ENCODE data around the gene RAB6D.
"Not testable (repeated sequence)": the region's sequence is repeated elsewhere in the genome, so short reads cannot be mapped to it uniquely, and the experiment has no call there.

Gene RAB6D

DNA sequence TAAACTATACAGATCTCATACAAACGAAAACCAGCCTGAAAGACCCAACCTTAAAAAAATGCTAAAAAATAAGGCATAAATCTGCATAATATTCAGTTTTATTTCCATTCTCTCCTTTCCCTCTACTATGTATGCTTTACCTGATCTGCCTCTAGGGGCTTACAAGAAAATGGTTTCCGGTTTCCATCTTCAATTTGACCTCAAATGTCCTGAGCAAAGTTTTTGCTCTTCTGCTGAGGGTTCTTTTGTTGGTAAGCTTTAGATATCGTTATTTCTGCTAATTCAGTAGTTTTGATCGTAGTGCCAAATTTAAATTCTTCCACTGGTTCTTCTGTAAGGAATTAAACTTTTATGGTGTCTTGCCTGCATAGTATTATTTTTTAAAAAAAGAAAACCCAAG is 2.2 kb downstream of the RAB6D start:
- H3K4me2 ChIP-seq (ENCODE audit: low read length); H3K9ac ChIP-seq (ENCODE audit: low read length); H3K79me2 ChIP-seq (ENCODE audit: low read length); H3K36me3 ChIP-seq (replicated peaks; ENCODE audit: low read depth, low read length); H3K9me3 ChIP-seq (ENCODE audit: insufficient read depth, low read length); H4K20me1 ChIP-seq (ENCODE audit: insufficient read depth, low read length); H3K4me1 ChIP-seq (ENCODE audit: low read length); H3K27ac ChIP-seq (ENCODE audit: low read length); H2AFZ ChIP-seq (ENCODE audit: low read depth, low read length); H3K27me3 ChIP-seq (ENCODE audit: low read depth, low read length); H3K4me3 ChIP-seq (ENCODE audit: low read length): not testable (repeated sequence)

DNA sequence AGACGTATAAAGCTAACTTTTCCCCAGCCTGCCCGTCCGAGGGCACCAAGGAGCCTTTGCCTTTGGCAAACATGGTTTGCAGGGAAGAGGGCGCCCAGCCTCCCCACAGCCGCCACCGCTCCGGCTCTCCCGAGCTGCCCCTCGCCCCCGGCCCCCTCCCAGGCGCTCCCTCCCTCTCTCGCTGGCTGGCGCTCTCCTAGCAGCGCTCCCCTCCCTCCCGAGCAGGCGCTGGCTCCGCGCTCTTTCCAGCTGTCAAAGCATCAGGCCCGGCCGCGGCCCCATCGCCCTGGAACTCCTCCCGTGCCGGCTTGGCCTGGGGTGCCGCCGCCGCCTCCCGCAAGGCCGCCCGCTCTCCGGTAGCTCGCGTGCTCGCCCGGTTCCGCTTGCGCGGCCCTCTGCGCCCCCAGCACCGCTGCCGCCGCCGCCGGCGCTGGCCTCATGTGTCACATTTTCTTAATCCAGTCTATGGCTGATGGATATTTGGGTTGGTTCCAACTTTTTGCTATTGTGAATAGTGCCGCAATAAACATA is 10.7 kb downstream of the RAB6D start:
- not testable (repeated sequence) for H3K36me3 ChIP-seq (replicated peaks; ENCODE audit: low read depth, low read length); H3K4me1 ChIP-seq (ENCODE audit: low read length); H3K4me2 ChIP-seq (ENCODE audit: low read length); H3K79me2 ChIP-seq (ENCODE audit: low read length); H3K9me3 ChIP-seq (ENCODE audit: insufficient read depth, low read length); H3K9ac ChIP-seq (ENCODE audit: low read length); H3K27ac ChIP-seq (ENCODE audit: low read length); H3K4me3 ChIP-seq (ENCODE audit: low read length); H3K27me3 ChIP-seq (ENCODE audit: low read depth, low read length); H2AFZ ChIP-seq (ENCODE audit: low read depth, low read length); H4K20me1 ChIP-seq (ENCODE audit: insufficient read depth, low read length)

DNA sequence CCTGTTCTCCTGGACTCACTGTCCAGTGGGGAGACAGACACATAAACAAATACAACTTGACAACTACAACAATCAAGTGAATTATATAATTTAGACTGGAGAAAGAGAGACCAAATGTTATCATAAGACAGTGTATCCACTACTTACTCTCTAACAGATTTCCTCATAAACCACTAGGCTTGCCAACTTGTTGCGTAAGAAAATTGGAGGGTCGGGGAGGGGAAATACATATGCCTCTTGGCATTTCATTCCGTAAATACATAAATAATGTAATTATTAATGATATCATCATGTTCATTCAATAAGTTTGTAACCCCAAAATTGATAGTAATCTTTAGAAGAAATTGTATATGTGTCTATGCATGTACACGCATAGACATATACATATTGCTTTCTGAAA is 14.9 kb downstream of the RAB6D start:
- Histone ChIP-seq H3K4me2 (ENCODE audit: low read length) (no peak overlapping the region), H3K27ac (ENCODE audit: low read length) (no peak overlapping the region), H3K9ac (ENCODE audit: low read length) (no peak overlapping the region), H3K79me2 (ENCODE audit: low read length) (no peaks in the 10 kb centered on the region), H2AFZ (ENCODE audit: low read depth, low read length) (no peak overlapping the region), H3K9me3 (ENCODE audit: insufficient read depth, low read length) (no peaks in the 10 kb centered on the region), H3K4me3 (ENCODE audit: low read length) (no peak overlapping the region), H3K27me3 (ENCODE audit: low read depth, low read length) (no peaks in the 10 kb centered on the region), H4K20me1 (ENCODE audit: insufficient read depth, low read length) (no peaks in the 10 kb centered on the region), H3K4me1 (ENCODE audit: low read length) (no peaks in the 10 kb centered on the region), H3K36me3 (replicated peaks; ENCODE audit: low read depth, low read length) (no peaks in the 10 kb centered on the region)
- TF ChIP-seq, protein P1, sequence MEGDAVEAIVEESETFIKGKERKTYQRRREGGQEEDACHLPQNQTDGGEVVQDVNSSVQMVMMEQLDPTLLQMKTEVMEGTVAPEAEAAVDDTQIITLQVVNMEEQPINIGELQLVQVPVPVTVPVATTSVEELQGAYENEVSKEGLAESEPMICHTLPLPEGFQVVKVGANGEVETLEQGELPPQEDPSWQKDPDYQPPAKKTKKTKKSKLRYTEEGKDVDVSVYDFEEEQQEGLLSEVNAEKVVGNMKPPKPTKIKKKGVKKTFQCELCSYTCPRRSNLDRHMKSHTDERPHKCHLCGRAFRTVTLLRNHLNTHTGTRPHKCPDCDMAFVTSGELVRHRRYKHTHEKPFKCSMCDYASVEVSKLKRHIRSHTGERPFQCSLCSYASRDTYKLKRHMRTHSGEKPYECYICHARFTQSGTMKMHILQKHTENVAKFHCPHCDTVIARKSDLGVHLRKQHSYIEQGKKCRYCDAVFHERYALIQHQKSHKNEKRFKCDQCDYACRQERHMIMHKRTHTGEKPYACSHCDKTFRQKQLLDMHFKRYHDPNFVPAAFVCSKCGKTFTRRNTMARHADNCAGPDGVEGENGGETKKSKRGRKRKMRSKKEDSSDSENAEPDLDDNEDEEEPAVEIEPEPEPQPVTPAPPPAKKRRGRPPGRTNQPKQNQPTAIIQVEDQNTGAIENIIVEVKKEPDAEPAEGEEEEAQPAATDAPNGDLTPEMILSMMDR (IDR thresholded peaks at IDR 0.05; ENCODE audit: low read depth, low read length) = no peak
- no peak for TF ChIP-seq EZH2phosphoT487 (IDR thresholded peaks at IDR 0.05; ENCODE audit: low read depth)

DNA sequence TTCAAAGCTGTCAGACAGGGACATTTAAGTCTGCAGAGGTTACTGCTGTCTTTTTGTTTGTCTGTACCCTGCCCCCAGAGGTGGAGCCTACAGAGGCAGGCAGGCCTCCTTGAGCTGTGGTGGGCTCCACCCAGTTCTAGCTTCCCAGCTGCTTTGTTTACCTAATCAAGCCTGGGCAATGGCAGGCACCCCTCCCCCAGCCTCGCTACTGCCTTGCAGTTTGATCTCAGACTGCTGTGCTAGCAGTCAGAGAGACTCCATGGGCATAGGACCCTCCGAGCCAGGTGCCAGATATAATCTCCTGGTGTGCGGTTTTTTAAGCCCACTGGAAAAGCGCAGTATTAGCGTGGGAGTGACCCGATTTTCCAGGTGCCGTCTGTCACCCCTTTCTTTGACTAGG is 16.9 kb downstream of the RAB6D start:
- H3K4me1 ChIP-seq (ENCODE audit: low read length); H3K36me3 ChIP-seq (replicated peaks; ENCODE audit: low read depth, low read length); H3K4me2 ChIP-seq (ENCODE audit: low read length); H3K27ac ChIP-seq (ENCODE audit: low read length); H3K79me2 ChIP-seq (ENCODE audit: low read length); H3K9me3 ChIP-seq (ENCODE audit: insufficient read depth, low read length); H2AFZ ChIP-seq (ENCODE audit: low read depth, low read length); H3K27me3 ChIP-seq (ENCODE audit: low read depth, low read length); H3K4me3 ChIP-seq (ENCODE audit: low read length); H4K20me1 ChIP-seq (ENCODE audit: insufficient read depth, low read length); H3K9ac ChIP-seq (ENCODE audit: low read length): not testable (repeated sequence)

DNA sequence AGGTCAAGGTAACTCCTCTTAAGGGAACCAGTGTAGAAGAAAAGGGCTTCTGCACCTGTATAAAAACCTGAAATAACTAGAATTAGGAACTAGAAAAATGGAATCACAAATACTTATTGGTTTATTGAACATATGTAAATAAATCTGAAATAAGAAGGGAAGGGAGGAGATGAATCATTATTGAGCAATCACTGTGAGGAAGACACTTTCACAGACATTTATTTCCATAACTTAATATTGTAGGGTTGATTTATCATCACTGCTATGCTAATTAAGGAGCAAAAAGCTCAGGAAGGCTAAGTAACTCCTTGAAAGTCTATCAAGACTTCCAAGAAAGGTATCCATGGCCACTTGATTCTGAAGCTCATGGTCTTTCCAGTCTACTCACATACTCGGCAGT is 24.7 kb downstream of the RAB6D start:
- H3K27me3 ChIP-seq (ENCODE audit: low read depth, low read length); H3K79me2 ChIP-seq (ENCODE audit: low read length); H3K9ac ChIP-seq (ENCODE audit: low read length); H3K36me3 ChIP-seq (replicated peaks; ENCODE audit: low read depth, low read length); H3K27ac ChIP-seq (ENCODE audit: low read length); H3K9me3 ChIP-seq (ENCODE audit: insufficient read depth, low read length); H3K4me3 ChIP-seq (ENCODE audit: low read length); H3K4me1 ChIP-seq (ENCODE audit: low read length); H2AFZ ChIP-seq (ENCODE audit: low read depth, low read length); H3K4me2 ChIP-seq (ENCODE audit: low read length); H4K20me1 ChIP-seq (ENCODE audit: insufficient read depth, low read length): not testable (repeated sequence)

DNA sequence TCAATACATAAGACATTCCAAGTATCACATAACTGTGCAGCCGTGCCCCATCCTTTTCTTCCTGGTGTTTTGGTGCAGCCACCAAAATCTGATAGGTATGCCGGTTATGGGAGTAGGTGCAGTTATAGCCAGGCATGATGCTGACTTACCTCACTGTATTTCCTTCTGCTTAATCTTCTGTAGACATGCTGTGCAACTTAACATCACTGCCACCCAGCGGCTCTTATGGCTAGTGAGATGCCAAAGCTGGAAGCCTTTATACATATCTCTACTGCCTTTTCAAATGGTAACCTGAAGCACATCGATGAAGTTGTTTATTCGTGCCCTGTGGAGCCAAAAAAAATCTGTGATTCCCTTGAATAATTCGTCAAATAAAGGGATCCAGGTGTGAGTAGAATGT is 28.6 kb downstream of the RAB6D start:
- H3K4me1 ChIP-seq (ENCODE audit: low read length); H3K9me3 ChIP-seq (ENCODE audit: insufficient read depth, low read length); H3K79me2 ChIP-seq (ENCODE audit: low read length); H3K9ac ChIP-seq (ENCODE audit: low read length); H2AFZ ChIP-seq (ENCODE audit: low read depth, low read length); H3K27me3 ChIP-seq (ENCODE audit: low read depth, low read length); H3K4me3 ChIP-seq (ENCODE audit: low read length); H3K27ac ChIP-seq (ENCODE audit: low read length); H4K20me1 ChIP-seq (ENCODE audit: insufficient read depth, low read length); H3K36me3 ChIP-seq (replicated peaks; ENCODE audit: low read depth, low read length); H3K4me2 ChIP-seq (ENCODE audit: low read length): not testable (repeated sequence)
- TF ChIP-seq, protein P1 (IDR thresholded peaks at IDR 0.05; ENCODE audit: low read depth, low read length) = peak; percentile 34

DNA sequence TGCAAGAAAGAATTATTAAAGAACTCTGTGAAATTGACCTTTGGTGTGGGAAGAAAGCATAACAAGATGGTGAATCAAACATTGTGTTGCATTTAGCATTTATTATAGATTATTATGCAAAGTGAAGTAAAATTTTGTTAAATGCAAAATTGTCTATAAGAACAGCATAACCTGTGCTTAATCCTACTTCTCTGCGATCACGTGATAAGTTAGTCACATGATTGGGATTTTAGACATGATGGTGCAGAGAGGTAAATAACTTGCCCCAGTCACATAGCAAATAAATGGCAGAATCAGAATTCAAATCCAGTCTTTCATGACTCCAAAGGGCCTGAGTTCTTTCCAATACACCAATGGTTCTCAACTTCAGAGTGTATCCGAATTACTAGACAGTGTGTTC is 31.3 kb downstream of the RAB6D start:
- not testable (repeated sequence) for H3K9ac ChIP-seq (ENCODE audit: low read length); H3K4me2 ChIP-seq (ENCODE audit: low read length); H4K20me1 ChIP-seq (ENCODE audit: insufficient read depth, low read length); H2AFZ ChIP-seq (ENCODE audit: low read depth, low read length); H3K27me3 ChIP-seq (ENCODE audit: low read depth, low read length); H3K27ac ChIP-seq (ENCODE audit: low read length); H3K36me3 ChIP-seq (replicated peaks; ENCODE audit: low read depth, low read length); H3K9me3 ChIP-seq (ENCODE audit: insufficient read depth, low read length); H3K4me3 ChIP-seq (ENCODE audit: low read length); H3K79me2 ChIP-seq (ENCODE audit: low read length); H3K4me1 ChIP-seq (ENCODE audit: low read length)

DNA sequence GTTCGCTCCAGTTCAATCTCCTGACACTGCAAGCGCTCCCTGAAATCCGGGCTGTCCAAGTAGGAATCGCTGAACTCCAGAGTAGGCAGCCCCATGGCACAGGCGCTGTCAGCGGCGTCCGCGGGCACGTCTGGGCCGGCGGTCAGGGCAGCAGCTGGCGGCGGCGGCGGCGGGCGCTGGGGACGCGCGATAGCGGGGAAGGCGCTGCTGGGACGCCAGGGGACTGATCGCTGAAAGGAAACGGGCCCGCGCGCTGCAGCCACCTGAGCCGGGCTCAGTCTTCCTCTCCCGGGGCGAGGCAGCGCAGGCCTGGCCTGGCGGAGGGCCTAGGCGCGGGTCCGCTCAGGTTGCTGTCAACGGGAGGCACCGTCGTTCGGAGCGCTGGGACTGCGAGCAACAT is 33.0 kb downstream of the RAB6D start:
- H3K4me3 ChIP-seq (ENCODE audit: low read length); H3K79me2 ChIP-seq (ENCODE audit: low read length); H3K27me3 ChIP-seq (ENCODE audit: low read depth, low read length); H3K9ac ChIP-seq (ENCODE audit: low read length); H3K36me3 ChIP-seq (replicated peaks; ENCODE audit: low read depth, low read length); H3K27ac ChIP-seq (ENCODE audit: low read length); H3K4me2 ChIP-seq (ENCODE audit: low read length); H2AFZ ChIP-seq (ENCODE audit: low read depth, low read length); H3K4me1 ChIP-seq (ENCODE audit: low read length); H4K20me1 ChIP-seq (ENCODE audit: insufficient read depth, low read length); H3K9me3 ChIP-seq (ENCODE audit: insufficient read depth, low read length): not testable (repeated sequence)

All from OCI-LY3 (cell line).